ENCODE results near the gene CUX1. TPM values are rescaled to one million over a fixed set of nuclear protein-coding genes. Genes with fewer than 3 reads are reported as not detected.
"Not testable (repeated sequence)": the region's sequence is repeated elsewhere in the genome, so short reads cannot be mapped to it uniquely, and the experiment has no call there.

The CUX1 gene
- total RNA-seq, 1 experiment from 2014 or later: 92.4 TPM

DNA sequence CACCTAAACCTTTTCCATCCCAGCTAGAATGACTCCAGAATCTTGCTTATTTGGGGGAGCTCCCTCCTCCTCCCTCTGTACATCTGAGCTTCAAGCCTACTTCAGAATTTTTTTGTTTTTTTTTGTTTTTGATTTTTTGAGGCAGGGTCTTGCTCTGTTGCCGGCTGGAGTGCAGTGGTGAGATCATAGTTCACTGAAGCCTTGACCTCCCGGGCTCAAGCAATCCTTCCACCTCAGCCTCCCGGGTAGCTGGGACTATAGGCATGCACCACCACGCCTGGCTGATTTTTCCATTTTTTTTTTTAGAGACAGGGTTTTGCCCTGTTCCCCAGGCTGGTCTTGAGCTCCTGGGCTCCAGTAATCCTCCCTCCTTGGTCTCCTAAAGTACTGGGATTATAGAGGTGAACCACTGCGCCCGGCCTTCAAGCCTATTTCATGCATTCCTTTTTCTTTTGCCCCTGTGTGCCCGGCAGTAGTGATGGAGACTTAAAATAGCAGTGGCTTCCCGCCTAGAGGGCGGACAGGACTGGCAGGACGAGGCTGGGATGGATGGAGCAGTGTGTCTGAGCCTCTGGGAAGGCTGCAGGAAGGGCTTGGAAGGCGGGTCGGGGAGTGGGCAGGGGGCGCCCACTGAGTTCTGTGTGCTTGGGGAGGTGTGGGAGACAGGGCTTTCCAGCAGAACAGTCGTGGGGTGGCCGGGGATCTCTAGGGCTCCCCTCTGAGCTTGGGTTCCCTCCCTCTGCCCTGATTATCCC, 8.8 kb downstream of the CUX1 start:
- Histone ChIP-seq H4K20me1 (ENCODE audit: insufficient read depth, low read depth, low read length) (no peaks in the 10 kb centered on the region), H2AFZ (ENCODE audit: low read length) (no peak overlapping the region), H3K27me3 (ENCODE audit: low read length) (no peaks in the 10 kb centered on the region), H3K27ac (ENCODE audit: low read length) (peak overlapping the region; percentile 97), H3K9me2 (replicated peaks; ENCODE audit: insufficient read depth, low read length) (no peaks in the 10 kb centered on the region), H3K36me3 (ENCODE audit: insufficient read depth, low read length) (peaks cover 16% of the 10 kb centered on the region), H3K4me3 (ENCODE audit: low read length) (peak overlapping the region; percentile 52; the same call in 1 of the 2 replicates), H3K9ac (ENCODE audit: low read length) (peak overlapping the region; percentile 74), H3K4me1 (ENCODE audit: low read length) (peaks cover 92% of the 10 kb centered on the region), H3K4me2 (ENCODE audit: low read depth, low read length, poor library complexity, severe bottlenecking) (peak overlapping the region; percentile 73), H3K9me3 (ENCODE audit: low read length) (no peaks in the 10 kb centered on the region), H3K79me2 (ENCODE audit: low read length) (peaks cover 98% of the 10 kb centered on the region)
- DNase-seq: no peak

DNA sequence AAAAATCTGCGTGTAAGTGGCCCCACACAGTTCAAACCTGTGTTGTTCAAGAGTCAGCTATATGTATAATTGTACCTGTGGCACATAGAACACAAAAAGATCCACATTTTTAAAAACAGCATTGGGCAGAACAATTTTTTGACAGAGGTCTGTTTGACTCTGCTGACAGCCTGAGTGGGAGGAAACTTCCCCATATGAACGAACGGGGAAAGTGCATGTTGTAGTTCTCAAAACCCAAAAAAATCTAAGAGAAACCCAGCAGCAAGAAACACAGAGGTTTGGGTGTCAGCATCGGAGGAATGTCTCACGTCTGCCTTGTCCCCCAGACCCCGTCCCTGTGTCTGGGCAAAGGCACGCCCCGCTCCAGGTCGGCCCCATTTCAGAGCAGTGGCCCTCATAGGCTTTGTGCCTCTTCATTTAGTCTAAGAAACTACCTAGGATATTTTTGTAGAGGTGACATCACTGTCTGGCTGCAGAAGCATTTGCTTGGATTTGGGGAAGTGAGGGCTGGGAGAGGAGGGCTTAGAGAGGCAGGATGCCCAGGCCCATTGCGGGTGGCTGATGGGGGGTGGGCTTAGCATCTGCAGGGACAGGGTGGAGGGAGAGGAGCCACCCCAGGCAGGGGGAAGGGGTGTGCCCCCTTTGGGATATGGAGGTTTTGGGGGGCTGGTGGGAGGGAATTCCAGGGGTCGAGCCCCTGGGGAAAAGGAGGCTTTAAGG, 11.0 kb downstream of the CUX1 start:
- Histone ChIP-seq H3K9me3 (ENCODE audit: low read length) (no peaks in the 10 kb centered on the region), H3K4me3 (ENCODE audit: low read length) (no peak overlapping the region), H3K36me3 (ENCODE audit: insufficient read depth, low read length) (peaks cover 10% of the 10 kb centered on the region), H3K9me2 (replicated peaks; ENCODE audit: insufficient read depth, low read length) (no peaks in the 10 kb centered on the region), H3K27ac (ENCODE audit: low read length) (peak overlapping the region; percentile 97), H3K4me2 (ENCODE audit: low read depth, low read length, poor library complexity, severe bottlenecking) (no peak overlapping the region), H3K9ac (ENCODE audit: low read length) (0 out of 2 replicates have a peak overlapping the region, but pooled peaks have one; percentile 74), H3K79me2 (ENCODE audit: low read length) (peaks cover 99% of the 10 kb centered on the region), H4K20me1 (ENCODE audit: insufficient read depth, low read depth, low read length) (peaks cover 13% of the 10 kb centered on the region; the same call in 1 of the 2 replicates), H3K4me1 (ENCODE audit: low read length) (peaks cover 90% of the 10 kb centered on the region), H2AFZ (ENCODE audit: low read length) (no peak overlapping the region), H3K27me3 (ENCODE audit: low read length) (no peaks in the 10 kb centered on the region)
- no peak for DNase-seq

DNA sequence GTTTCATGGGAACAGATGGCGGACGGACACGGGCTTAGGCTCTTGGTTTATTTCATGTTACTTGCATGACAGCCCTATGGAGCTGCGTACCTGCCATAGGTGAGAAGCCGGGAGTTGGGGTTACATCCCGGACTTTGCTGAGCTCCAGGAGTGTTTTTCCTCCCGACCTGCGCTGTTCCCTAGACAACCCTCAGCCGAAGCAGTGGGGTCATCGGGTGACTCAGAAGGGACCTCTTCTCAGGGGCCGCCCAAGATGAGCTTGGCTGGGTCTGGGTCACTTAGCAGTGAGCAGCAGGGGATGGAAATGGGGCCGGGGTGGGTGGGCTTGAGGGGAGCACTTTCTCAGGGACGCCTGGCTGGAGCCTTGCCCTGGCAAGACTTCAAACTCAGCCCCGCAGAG, 11.9 kb downstream of the CUX1 start:
- H3K9me3 ChIP-seq (ENCODE audit: low read length): no peaks in the 10 kb centered on the region
- H2AFZ ChIP-seq (ENCODE audit: low read length): no peak overlapping the region
- H3K27ac ChIP-seq (ENCODE audit: low read length): 0 out of 2 replicates have a peak overlapping the region, but pooled peaks have one; percentile 97
- peaks cover 99% of the 10 kb centered on the region for H3K79me2 ChIP-seq (ENCODE audit: low read length)
- peaks cover 13% of the 10 kb centered on the region; the same call in 1 of the 2 replicates for H4K20me1 ChIP-seq (ENCODE audit: insufficient read depth, low read depth, low read length)
- no peak overlapping the region for H3K4me3 ChIP-seq (ENCODE audit: low read length)
- no peak overlapping the region for H3K9ac ChIP-seq (ENCODE audit: low read length)
- no peaks in the 10 kb centered on the region for H3K27me3 ChIP-seq (ENCODE audit: low read length)
- H3K9me2 ChIP-seq (replicated peaks; ENCODE audit: insufficient read depth, low read length): no peaks in the 10 kb centered on the region
- peaks cover 90% of the 10 kb centered on the region for H3K4me1 ChIP-seq (ENCODE audit: low read length)
- H3K36me3 ChIP-seq (ENCODE audit: insufficient read depth, low read length): peaks cover 10% of the 10 kb centered on the region
- H3K4me2 ChIP-seq (ENCODE audit: low read depth, low read length, poor library complexity, severe bottlenecking): no peak overlapping the region
- DNase-seq: no peak

DNA sequence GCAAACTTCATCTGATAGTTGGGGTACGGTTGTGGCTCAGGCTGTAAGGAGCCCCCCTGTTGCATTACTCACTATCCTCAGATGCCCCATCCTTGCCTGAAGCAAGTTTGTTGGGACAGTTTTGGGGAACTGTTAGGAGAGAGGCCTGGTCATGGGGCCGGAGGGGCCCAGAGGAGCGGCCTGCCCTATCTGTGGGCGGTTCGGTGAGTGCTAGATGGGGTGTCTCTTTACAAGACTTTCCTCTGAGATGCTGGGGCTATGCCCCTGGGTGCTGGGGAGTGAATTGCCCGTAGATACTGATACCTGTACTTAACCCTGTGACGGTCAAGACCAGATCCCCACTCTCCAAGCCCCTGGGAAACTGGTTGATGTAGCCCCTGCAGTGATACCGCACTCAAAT, 12.4 kb downstream of the CUX1 start:
- Histone ChIP-seq H3K4me1 (ENCODE audit: low read length) (peaks cover 89% of the 10 kb centered on the region), H3K79me2 (ENCODE audit: low read length) (peaks cover 99% of the 10 kb centered on the region), H3K9ac (ENCODE audit: low read length) (no peak overlapping the region), H3K4me2 (ENCODE audit: low read depth, low read length, poor library complexity, severe bottlenecking) (no peak overlapping the region), H2AFZ (ENCODE audit: low read length) (no peak overlapping the region), H4K20me1 (ENCODE audit: insufficient read depth, low read depth, low read length) (peaks cover 13% of the 10 kb centered on the region; the same call in 1 of the 2 replicates), H3K9me3 (ENCODE audit: low read length) (no peaks in the 10 kb centered on the region), H3K27ac (ENCODE audit: low read length) (no peak overlapping the region), H3K4me3 (ENCODE audit: low read length) (no peak overlapping the region), H3K27me3 (ENCODE audit: low read length) (no peaks in the 10 kb centered on the region), H3K9me2 (replicated peaks; ENCODE audit: insufficient read depth, low read length) (no peaks in the 10 kb centered on the region), H3K36me3 (ENCODE audit: insufficient read depth, low read length) (peaks cover 10% of the 10 kb centered on the region)
- no peak for DNase-seq

DNA sequence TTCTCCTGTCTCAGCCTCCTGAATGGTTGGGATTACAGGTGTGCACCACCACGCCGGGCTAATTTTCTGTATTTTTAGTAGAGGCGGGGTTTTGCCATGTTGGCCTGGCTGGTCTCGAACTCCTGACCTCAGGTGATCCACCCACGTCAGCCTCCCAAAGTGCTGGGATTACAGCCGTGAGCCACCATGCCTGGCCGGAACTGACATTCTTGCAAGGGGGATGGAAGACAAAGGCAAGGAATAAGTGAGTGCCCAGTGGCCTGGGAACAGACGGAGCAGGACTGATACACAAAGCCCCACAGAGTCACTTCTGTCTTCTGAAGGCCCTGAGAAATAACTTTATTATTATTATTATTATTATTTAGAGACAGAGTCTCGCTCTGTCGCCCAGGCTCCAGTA, 14.0 kb downstream of the CUX1 start:
- not testable (repeated sequence) for H3K9ac ChIP-seq (ENCODE audit: low read length); H3K9me3 ChIP-seq (ENCODE audit: low read length); DNase-seq; H3K4me3 ChIP-seq (ENCODE audit: low read length); H2AFZ ChIP-seq (ENCODE audit: low read length); H3K9me2 ChIP-seq (replicated peaks; ENCODE audit: insufficient read depth, low read length); H3K4me2 ChIP-seq (ENCODE audit: low read depth, low read length, poor library complexity, severe bottlenecking); H3K27me3 ChIP-seq (ENCODE audit: low read length); H3K27ac ChIP-seq (ENCODE audit: low read length)
- Histone ChIP-seq H3K36me3 (ENCODE audit: insufficient read depth, low read length) (peaks cover 14% of the 10 kb centered on the region), H4K20me1 (ENCODE audit: insufficient read depth, low read depth, low read length) (peaks cover 17% of the 10 kb centered on the region; the same call in 1 of the 2 replicates), H3K79me2 (ENCODE audit: low read length) (peaks cover 99% of the 10 kb centered on the region), H3K4me1 (ENCODE audit: low read length) (peaks cover 78% of the 10 kb centered on the region)

DNA sequence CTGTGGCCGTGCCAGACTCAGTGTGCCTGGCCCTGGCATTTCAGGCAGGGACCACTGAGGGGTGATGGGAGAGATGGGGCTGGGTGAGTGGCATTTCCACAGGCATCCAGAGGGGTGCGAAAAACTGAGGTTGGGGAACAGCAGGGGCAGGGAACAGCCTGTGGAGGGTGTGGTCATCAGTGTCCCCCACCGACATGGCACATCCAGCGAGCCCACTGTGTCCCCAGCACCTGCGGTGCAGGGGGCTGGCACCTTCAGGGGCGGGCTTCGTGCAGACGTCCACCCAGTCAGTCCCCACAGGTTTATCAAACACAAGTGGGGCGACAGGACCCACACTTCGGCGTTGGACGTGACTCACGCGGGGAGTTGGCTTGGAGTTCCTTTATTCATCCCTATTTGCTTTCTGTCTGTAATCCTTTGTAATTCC, 14.8 kb downstream of the CUX1 start:
- H4K20me1 ChIP-seq (ENCODE audit: insufficient read depth, low read depth, low read length): peaks cover 17% of the 10 kb centered on the region; the same call in 1 of the 2 replicates
- H2AFZ ChIP-seq (ENCODE audit: low read length): no peak overlapping the region
- H3K9me2 ChIP-seq (replicated peaks; ENCODE audit: insufficient read depth, low read length): no peaks in the 10 kb centered on the region
- peaks cover 17% of the 10 kb centered on the region for H3K36me3 ChIP-seq (ENCODE audit: insufficient read depth, low read length)
- H3K9me3 ChIP-seq (ENCODE audit: low read length): no peaks in the 10 kb centered on the region
- no peaks in the 10 kb centered on the region for H3K27me3 ChIP-seq (ENCODE audit: low read length)
- peaks cover 70% of the 10 kb centered on the region for H3K4me1 ChIP-seq (ENCODE audit: low read length)
- H3K27ac ChIP-seq (ENCODE audit: low read length): no peak overlapping the region
- H3K9ac ChIP-seq (ENCODE audit: low read length): no peak overlapping the region
- H3K4me3 ChIP-seq (ENCODE audit: low read length): no peak overlapping the region
- H3K4me2 ChIP-seq (ENCODE audit: low read depth, low read length, poor library complexity, severe bottlenecking): peak overlapping the region; percentile 11
- peaks cover 99% of the 10 kb centered on the region for H3K79me2 ChIP-seq (ENCODE audit: low read length)
- DNase-seq: no peak

DNA sequence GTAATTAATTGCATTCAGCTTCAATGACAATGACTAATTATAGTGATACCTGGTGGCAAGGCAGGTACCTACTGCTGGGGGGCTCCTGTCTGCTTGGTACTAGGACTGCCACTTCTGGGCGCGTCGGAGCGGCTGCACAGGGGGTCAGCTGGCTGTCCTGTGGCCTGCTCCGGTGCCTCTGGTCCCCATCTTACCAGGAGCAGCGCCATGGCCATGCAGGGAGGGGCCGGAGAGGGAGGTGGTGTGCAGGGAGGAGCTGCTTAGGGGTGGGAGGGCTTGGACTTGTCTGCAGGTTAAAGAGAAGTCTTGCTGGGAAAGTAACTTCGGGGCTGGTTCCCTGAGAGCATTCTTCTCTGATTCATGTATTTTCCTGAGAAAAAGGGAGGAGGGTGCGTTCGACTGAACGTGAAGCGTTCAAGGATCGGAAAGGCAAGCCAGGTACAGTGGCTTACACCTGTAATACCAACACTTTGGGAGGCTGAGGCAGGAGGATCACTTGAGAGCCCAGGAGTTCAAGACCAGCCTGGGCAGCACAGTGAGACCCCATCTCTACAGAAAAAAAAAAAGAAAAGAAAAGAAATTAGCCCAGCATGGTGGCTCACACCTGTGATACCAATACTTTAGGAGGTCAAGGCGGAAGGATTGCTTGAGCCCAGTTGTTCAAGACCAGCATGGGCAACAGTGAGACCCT, 15.4 kb downstream of the CUX1 start:
- 0 out of 2 replicates have a peak overlapping the region, but pooled peaks have one; percentile 51 for H3K9ac ChIP-seq (ENCODE audit: low read length)
- H4K20me1 ChIP-seq (ENCODE audit: insufficient read depth, low read depth, low read length): peaks cover 17% of the 10 kb centered on the region; the same call in 1 of the 2 replicates
- no peak overlapping the region for H3K4me3 ChIP-seq (ENCODE audit: low read length)
- H3K79me2 ChIP-seq (ENCODE audit: low read length): peaks cover 99% of the 10 kb centered on the region
- peak overlapping the region; percentile 91 for H3K27ac ChIP-seq (ENCODE audit: low read length)
- H3K9me2 ChIP-seq (replicated peaks; ENCODE audit: insufficient read depth, low read length): no peaks in the 10 kb centered on the region
- peaks cover 17% of the 10 kb centered on the region; the same call in 1 of the 2 replicates for H3K36me3 ChIP-seq (ENCODE audit: insufficient read depth, low read length)
- no peaks in the 10 kb centered on the region for H3K27me3 ChIP-seq (ENCODE audit: low read length)
- H3K9me3 ChIP-seq (ENCODE audit: low read length): no peaks in the 10 kb centered on the region
- no peak overlapping the region for H2AFZ ChIP-seq (ENCODE audit: low read length)
- no peak for DNase-seq
- H3K4me1 ChIP-seq (ENCODE audit: low read length): peaks cover 63% of the 10 kb centered on the region
- peak overlapping the region; percentile 67 for H3K4me2 ChIP-seq (ENCODE audit: low read depth, low read length, poor library complexity, severe bottlenecking)

Data from Karpas-422 (cell line).